HEK293 (cell line): ENCODE measurements around the gene CEP41.
A peak's percentile ranks its signal among the peaks of the same experiment; 100 is the strongest.

Experiments
- CTCF ChIA-PET: fragments of 350-600 bp; formaldehyde crosslinking; extraction: SDS; loops from one replicate; lab custom pipeline; 2021; ENCODE audit warnings: antibody characterized with exemption; lab: Yijun Ruan, JAX
- POLR2A ChIA-PET: fragments of 300-600 bp; formaldehyde crosslinking; extraction: SDS; loops from one replicate; lab custom pipeline; 2020; ENCODE audit warnings: antibody characterized with exemption, inconsistent platforms; lab: Yijun Ruan, JAX
- H3K27ac ChIP-seq: fragments of 200-500 bp; sonication (Bioruptor generic); 2 replicates; pipeline ENCODE4 v1.5.1; 2014; ENCODE audit warnings: low read depth, low read length, control low read depth, inconsistent platforms; ENCODE audit errors: extremely low read depth
- H3K36me3 ChIP-seq, 2 experiments: fragments of 200-500 bp in 1 of 2; sonication (Bioruptor generic) in 1 of 2; 1 replicate in 1 of 2; 2 replicates in 1 of 2; pipeline ENCODE4 v1.5.1; 2014 to 2017; ENCODE audit warnings: inconsistent platforms in 2 of 2, low read length in 2 of 2; ENCODE audit not compliant: control insufficient read depth in 2 of 2, insufficient read depth in 1 of 2
- H3K4me1 ChIP-seq: fragments of 200-500 bp; sonication (Bioruptor generic); 2 replicates; pipeline ENCODE4 v1.5.1; 2014; ENCODE audit warnings: mild to moderate bottlenecking, low read length, inconsistent platforms; ENCODE audit not compliant: control insufficient read depth, insufficient read depth
- H3K4me3 ChIP-seq: 2 replicates; pipeline ENCODE4 v1.5.1; 2011; ENCODE audit warnings: low read depth, mild to moderate bottlenecking, control low read depth, low read length, moderate library complexity
- H3K9me3 ChIP-seq: fragments of 200-500 bp; sonication (Bioruptor generic); 2 replicates; pipeline ENCODE4 v1.5.1; 2014; ENCODE audit warnings: low read depth, low read length, inconsistent platforms; ENCODE audit not compliant: control insufficient read depth, insufficient read depth
- GLI2 ChIP-seq: fragments of 450-650 bp; formaldehyde crosslinking; IDR thresholded peaks from 2 replicates; pipeline ENCODE4; 2017; ENCODE audit warnings: missing biosample characterization, missing genetic modification characterization, low read depth, borderline replicate concordance
- PRDM2 ChIP-seq: fragments of 450-650 bp; formaldehyde crosslinking; IDR thresholded peaks from 2 replicates; pipeline ENCODE4 v1.5.1; 2016; ENCODE audit warnings: missing biosample characterization, missing genetic modification characterization, borderline replicate concordance
- SETDB1 ChIP-seq: IDR thresholded peaks from one replicate; pipeline ENCODE4 v1.6.1; 2017; ENCODE audit warnings: mild to moderate bottlenecking, low read length, moderate library complexity, mixed read lengths; ENCODE audit not compliant: insufficient read length
- ZIC2 ChIP-seq: fragments of 450-650 bp; formaldehyde crosslinking; IDR thresholded peaks from 2 replicates; pipeline ENCODE4 v1.5.1; 2016; ENCODE audit warnings: missing biosample characterization, missing genetic modification characterization
- ZNF112 ChIP-seq: fragments of 450-650 bp; formaldehyde crosslinking; IDR thresholded peaks from 2 replicates; pipeline ENCODE4 v1.5.0; 2017; ENCODE audit warnings: missing biosample characterization, missing genetic modification characterization
- ZNF114 ChIP-seq: fragments of 450-650 bp; formaldehyde crosslinking; IDR thresholded peaks from 2 replicates; pipeline ENCODE4 v1.5.0; 2017; ENCODE audit warnings: missing biosample characterization, missing genetic modification characterization
- ZNF140 ChIP-seq: fragments of 450-650 bp; formaldehyde crosslinking; IDR thresholded peaks from 2 replicates; pipeline ENCODE4 v1.5.1; 2016; ENCODE audit warnings: missing biosample characterization, missing genetic modification characterization
- ZNF19 ChIP-seq: fragments of 450-650 bp; formaldehyde crosslinking; IDR thresholded peaks from 2 replicates; pipeline ENCODE4; 2016; ENCODE audit warnings: missing biosample characterization, missing genetic modification characterization, low read depth
- ZNF24 ChIP-seq: fragments of 450-650 bp; formaldehyde crosslinking; IDR thresholded peaks from 2 replicates; pipeline ENCODE4 v1.5.1; 2016; ENCODE audit warnings: missing biosample characterization, missing genetic modification characterization
- ZNF335 ChIP-seq: fragments of 450-650 bp; formaldehyde crosslinking; conservative IDR thresholded peaks from 2 replicates; pipeline ENCODE4 v1.5.1; 2016; ENCODE audit warnings: missing biosample characterization, missing genetic modification characterization
- ZNF362 ChIP-seq: fragments of 450-650 bp; formaldehyde crosslinking; IDR thresholded peaks from 2 replicates; pipeline ENCODE4 v1.5.1; 2016; ENCODE audit warnings: missing biosample characterization, missing genetic modification characterization
- ZNF433 ChIP-seq: fragments of 450-650 bp; formaldehyde crosslinking; IDR thresholded peaks from 2 replicates; pipeline ENCODE4 v1.5.1; 2016; ENCODE audit warnings: missing biosample characterization, missing genetic modification characterization, low read depth
- ZNF521 ChIP-seq: fragments of 450-650 bp; formaldehyde crosslinking; IDR thresholded peaks from 2 replicates; pipeline ENCODE4 v1.5.1; 2017; ENCODE audit warnings: missing biosample characterization, mild to moderate bottlenecking, missing genetic modification characterization
- ZNF558 ChIP-seq: fragments of 450-650 bp; formaldehyde crosslinking; IDR thresholded peaks from 2 replicates; pipeline ENCODE4 v1.5.1; 2016; ENCODE audit warnings: missing biosample characterization, missing genetic modification characterization
- ZNF571 ChIP-seq: fragments of 450-650 bp; formaldehyde crosslinking; IDR thresholded peaks from 2 replicates; pipeline ENCODE4 v1.5.0; 2017; ENCODE audit warnings: missing biosample characterization, missing genetic modification characterization
- ZNF596 ChIP-seq: fragments of 450-650 bp; IDR thresholded peaks from 2 replicates; pipeline ENCODE4 v1.5.0; 2018; ENCODE audit warnings: missing biosample characterization, mild to moderate bottlenecking, missing genetic modification characterization, moderate library complexity
- ZNF621 ChIP-seq: fragments of 450-650 bp; formaldehyde crosslinking; IDR thresholded peaks from 2 replicates; pipeline ENCODE4 v1.5.1; 2017; ENCODE audit warnings: missing biosample characterization, missing genetic modification characterization

The CEP41 gene

GRCh38 chr7:130444751-130445407 lies 4.1 kb upstream of the CEP41 start:
- H3K4me3 ChIP-seq = no peak overlapping the region
- TF ChIP-seq ZNF140 (tag by site-specific recombination) (no peak), ZNF433 (no peak), SETDB1 (no peak), ZNF114 (tag by site-specific recombination) (no peak), ZNF112 (tag by site-specific recombination) (no peak), ZIC2 (tag by site-specific recombination) (no peak), ZNF335 (peak; percentile 21; the same call in 1 of the 2 replicates), ZNF19 (tag by site-specific recombination) (no peak)
- CTCF ChIA-PET = no interaction called here
- H3K9me3 ChIP-seq = no peaks in the 10 kb centered on the region
- H3K27ac ChIP-seq = no peak overlapping the region
- POLR2A ChIA-PET = no interaction called here
- H3K36me3 ChIP-seq = no peaks in the 10 kb centered on the region
- H3K4me1 ChIP-seq = no peaks in the 10 kb centered on the region

GRCh38 chr7:130444234-130444633 lies 3.4 kb upstream of the CEP41 start:
- TF ChIP-seq ZNF558 (no peak), ZNF521 (tag by site-specific recombination) (no peak), ZNF24 (tag by site-specific recombination) (no peak), PRDM2 (tag by site-specific recombination) (no peak), ZNF621 (tag by site-specific recombination) (no peak), ZNF596 (tag by site-specific recombination) (no peak), GLI2 (tag by site-specific recombination) (no peak), ZNF571 (tag by site-specific recombination) (no peak), ZNF362 (tag by site-specific recombination) (no peak)
- no peaks in the 10 kb centered on the region for H3K4me1 ChIP-seq
- no peak overlapping the region for H3K4me3 ChIP-seq
- ChIA-PET CTCF (no interaction called here), POLR2A (no interaction called here)
- H3K9me3 ChIP-seq = no peaks in the 10 kb centered on the region
- no peaks in the 10 kb centered on the region for H3K36me3 ChIP-seq
- no peak overlapping the region for H3K27ac ChIP-seq
